GM10847 (cell line): ENCODE results near the gene SETDB1.

Experiments
- POLR2A ChIP-seq: IDR thresholded peaks from 2 replicates; pipeline ENCODE4 v1.6.1; 2011; ENCODE audit not compliant: insufficient read length; ENCODE audit errors: extremely low read depth

The SETDB1 gene

DNA sequence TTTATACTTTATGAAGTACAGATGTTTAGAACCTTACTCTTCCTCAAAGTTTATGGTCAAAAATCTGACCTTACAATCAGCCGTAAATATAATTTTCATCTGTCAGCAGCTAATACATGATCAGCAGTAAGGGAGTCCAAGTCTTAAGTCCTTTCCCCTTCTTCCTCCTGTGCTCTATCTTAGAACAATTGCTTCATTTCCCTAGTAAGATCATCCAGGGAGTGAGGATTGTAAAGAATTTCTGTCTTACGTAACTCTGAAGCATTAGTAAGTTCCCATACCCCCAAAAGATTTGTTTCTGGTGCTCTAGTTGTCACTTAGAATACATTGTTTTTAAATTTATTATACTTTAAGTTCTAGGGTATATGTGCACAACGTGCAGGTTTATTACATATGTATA lies 2.1 kb downstream of the SETDB1 start:
- no peak for TF ChIP-seq POLR2A

GRCh38 chr1:150931773-150932172 lies 5.6 kb downstream of the SETDB1 start:
- no peak for TF ChIP-seq POLR2A

GRCh38 chr1:150944856-150945255 lies 18.7 kb downstream of the SETDB1 start:
- no peak for TF ChIP-seq POLR2A

DNA sequence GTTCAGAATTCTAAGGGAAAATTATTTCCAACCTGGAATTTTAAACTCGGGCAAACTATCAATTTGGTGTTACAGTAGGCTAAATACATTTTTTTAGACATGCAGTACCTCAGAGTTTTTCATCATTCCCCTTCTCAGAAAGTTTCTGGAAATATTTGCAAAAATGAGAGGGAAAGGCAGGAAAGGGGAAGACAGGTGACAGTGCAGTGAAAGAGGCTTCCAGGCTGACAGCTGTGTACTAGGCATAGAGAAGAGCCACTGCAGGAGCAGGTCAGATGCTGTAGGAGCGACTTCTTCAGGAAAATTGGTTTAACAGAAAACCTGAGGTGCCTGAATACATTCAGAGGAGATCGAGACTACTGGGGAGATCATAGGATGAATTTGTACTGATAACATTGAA lies 28.5 kb downstream of the SETDB1 start:
- no peak for TF ChIP-seq POLR2A

DNA sequence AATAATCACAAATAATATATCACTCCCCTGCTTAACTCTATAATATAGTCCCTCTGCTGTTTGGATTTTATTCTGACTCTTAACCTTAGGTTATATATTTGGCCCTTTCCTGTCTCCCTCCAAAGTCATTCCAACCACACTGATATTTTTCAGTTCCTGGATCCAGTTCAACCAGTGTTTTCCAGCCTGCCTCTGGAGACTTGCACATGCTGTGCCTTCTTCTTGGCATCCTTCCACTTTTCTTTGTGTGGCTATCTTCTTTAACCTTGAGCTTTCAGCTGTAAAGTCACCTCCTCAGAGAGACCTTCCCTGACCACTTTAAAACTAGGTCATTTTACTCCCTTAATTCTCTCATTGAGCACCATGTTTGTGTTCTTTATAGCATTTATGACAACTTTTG lies 29.1 kb downstream of the SETDB1 start:
- no peak for TF ChIP-seq POLR2A

GRCh38 chr1:150957666-150958065 lies 31.5 kb downstream of the SETDB1 start:
- TF ChIP-seq POLR2A, result no peak

DNA sequence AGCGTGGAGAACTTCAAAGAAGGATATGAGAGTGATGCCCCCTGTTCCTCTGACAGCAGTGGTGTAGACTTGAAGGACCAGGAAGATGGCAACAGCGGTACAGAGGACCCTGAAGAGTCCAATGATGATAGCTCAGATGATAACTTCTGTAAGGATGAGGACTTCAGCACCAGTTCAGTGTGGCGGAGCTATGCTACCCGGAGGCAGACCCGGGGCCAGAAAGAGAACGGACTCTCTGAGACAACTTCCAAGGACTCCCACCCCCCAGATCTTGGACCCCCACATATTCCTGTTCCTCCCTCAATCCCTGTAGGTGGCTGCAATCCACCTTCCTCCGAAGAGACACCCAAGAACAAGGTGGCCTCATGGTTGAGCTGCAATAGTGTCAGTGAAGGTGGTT lies 34.5 kb downstream of the SETDB1 start:
- TF ChIP-seq POLR2A, result no peak

- TF ChIP-seq POLR2A, result no peak
These were observed 35.6 kb downstream of the SETDB1 start for GRCh38 chr1:150961756-150962155.

DNA sequence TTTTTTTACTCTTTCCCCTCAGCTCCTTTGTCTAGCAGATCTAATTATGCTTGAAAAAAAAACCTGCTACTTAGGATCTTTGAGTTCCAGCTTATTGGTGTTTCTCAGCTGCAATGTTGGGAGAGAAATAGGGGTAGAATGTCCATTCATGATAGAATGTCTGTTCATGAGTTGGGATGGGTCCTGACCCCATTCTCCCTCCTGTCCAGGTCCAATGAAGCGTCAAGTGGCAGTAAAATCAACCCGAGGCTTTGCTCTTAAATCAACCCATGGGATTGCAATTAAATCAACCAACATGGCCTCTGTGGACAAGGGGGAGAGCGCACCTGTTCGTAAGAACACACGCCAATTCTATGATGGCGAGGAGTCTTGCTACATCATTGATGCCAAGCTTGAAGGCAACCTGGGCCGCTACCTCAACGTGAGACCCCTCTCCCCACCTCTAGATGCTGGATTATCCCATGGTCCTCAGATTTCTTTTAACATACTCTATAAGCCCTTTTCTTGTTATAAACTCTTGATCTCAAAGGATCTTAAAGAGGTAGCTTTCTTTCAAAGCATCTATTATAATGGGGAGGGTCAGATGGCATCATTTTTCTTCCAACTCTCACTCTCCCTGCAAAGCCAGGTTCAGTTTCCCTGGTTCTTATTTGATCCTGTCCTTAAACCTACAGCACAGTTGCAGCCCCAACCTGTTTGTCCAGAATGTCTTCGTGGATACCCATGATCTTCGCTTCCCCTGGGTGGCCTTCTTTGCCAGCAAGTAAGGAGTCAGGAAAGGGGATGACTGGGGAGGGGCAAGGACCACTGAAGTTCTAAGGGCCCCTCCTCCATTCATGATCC lies 37.4 kb downstream of the SETDB1 start:
- no peak for TF ChIP-seq POLR2A

GRCh38 chr1:150964164-150964489 lies 38.0 kb downstream of the SETDB1 start:
- no peak for TF ChIP-seq POLR2A

DNA sequence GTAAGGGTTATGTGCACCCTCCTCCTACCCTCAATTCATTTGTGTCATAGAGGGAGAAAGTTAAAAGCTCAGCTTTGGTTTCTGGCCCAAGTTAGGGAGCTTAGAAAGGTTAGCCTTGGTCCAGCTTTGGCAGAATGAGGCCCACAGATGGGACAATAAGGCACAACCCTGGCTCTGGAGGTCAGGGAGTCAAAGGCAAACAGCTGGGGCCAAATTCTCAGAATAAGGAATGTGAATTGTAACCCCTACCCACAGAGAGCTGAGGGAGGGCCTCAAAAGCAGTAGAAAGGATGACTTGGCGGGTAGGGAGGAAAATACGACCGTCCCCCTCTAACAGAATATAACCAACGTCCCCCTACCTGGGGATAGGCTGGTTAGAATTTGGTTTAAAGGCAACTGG lies 39.4 kb downstream of the SETDB1 start:
- no peak for TF ChIP-seq POLR2A

DNA sequence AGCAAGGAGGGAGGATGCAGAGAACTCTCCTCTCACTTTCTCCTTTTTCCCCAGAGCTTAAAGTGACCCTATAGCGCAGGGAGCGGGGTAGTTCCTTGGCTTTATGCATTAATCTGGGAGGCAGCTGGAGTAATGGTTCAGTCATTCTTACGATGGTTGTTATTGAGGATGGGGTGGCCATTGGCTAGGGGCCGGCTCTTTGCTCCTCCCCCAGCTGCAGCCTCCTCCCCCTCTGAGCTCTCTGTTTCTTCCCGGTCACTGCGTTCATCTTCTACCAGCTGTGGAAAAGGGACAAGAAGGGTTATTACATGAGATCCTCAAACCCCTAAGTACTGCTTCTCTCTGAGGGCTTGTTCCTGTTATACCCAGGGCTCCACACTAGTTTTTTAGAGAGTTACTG lies 39.8 kb downstream of the SETDB1 start:
- TF ChIP-seq POLR2A, result no peak

- TF ChIP-seq POLR2A, result no peak
These were observed 41.8 kb downstream of the SETDB1 start for GRCh38 chr1:150967936-150968335.

DNA sequence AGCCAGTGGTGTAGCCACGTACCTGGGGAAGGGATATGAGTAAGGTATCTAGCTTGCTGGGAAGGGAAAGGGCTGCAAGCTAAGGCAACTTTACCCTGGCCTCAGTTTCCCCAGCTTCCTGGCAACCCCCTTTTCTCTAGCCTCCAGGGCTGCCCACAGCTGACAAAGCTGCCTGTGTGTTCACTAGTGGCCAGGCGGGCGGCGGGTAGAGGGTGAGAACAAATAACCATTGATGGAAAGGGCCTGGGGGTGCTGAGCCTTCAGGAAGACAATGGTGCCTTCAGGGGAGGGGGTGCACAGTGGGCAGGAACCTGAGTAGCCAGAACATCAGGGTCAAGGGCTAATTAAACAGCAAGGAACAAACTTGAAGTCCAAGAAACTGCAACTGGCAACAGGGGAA lies 42.3 kb downstream of the SETDB1 start:
- TF ChIP-seq POLR2A, result no peak

- no peak for TF ChIP-seq POLR2A
These were observed 43.5 kb downstream of the SETDB1 start for GRCh38 chr1:150969626-150970025.

GRCh38 chr1:150970808-150971582 lies 44.8 kb downstream of the SETDB1 start:
- TF ChIP-seq POLR2A, result no peak

DNA sequence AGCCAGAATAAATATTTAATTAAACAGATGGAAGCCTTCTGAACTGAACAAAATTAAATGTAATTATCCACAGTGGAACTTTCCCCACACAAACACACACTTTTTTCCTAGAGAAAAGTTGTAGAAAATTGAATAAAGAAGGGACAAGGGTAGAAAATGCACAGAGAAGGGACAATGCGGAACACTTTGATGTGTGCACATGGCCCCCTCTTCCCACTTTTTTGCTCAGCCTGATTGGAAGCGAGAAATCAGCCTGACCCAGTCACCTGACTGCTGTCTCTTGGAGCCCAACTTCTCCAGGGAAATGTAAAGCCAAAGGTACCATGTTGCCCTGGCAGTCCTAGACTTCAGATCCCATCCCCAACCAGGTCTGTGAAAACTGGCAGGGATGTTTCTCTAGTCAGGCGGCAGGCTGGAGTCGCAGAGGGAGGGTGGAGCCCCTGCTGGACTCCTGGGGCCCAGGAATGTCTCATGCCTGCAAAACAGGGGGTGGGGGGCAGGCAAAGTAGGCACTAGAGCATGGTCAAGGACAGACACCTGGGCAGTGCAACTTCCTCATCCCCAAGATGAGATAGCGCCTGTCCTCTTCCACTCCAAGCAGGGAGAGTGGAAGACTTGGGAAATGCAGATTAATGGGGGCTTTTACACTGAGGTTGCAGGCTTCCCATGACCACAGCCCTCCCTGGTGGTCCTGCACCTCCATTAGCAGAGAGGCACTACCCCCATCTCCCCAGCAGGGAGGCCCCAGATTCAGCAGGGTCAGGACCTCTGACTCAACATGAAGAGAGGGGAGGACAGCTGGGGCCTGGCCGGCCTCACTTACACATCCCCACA lies 45.6 kb downstream of the SETDB1 start:
- no peak for TF ChIP-seq POLR2A
